Stimulated activated CD8-positive, alpha-beta memory T cell treated with anti-CD3 and anti-CD28 coated beads, Interleukin-15, amount 100 ng/mL, for 24 hours (primary cell): ENCODE measurements around the gene TRIM40.

Source experiments
- DNase-seq: peaks from one replicate; pipeline ENCODE4 v3.0.0-alpha.2; 2020; ENCODE audit warnings: low read depth

Gene TRIM40

DNA sequence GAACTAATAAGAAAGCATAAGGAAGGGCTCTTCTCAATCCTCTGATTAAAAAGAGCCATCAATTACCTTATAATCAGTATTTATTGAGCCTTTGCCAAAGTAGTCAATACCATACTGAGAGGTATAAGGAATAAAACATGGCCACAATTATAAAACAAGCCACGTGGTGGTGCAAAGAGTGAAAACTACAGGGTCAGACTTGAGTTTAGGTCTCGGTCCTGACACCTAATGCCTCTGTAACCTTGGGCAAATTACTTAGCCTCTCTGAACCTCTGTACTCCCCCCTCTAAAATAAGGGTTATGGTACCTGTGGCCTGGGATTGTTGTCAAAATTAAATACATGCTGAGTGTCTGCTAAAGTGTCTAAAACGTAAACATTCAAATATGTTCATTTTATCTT is 13.3 kb downstream of the TRIM40 start:
- no peak for DNase-seq

DNA sequence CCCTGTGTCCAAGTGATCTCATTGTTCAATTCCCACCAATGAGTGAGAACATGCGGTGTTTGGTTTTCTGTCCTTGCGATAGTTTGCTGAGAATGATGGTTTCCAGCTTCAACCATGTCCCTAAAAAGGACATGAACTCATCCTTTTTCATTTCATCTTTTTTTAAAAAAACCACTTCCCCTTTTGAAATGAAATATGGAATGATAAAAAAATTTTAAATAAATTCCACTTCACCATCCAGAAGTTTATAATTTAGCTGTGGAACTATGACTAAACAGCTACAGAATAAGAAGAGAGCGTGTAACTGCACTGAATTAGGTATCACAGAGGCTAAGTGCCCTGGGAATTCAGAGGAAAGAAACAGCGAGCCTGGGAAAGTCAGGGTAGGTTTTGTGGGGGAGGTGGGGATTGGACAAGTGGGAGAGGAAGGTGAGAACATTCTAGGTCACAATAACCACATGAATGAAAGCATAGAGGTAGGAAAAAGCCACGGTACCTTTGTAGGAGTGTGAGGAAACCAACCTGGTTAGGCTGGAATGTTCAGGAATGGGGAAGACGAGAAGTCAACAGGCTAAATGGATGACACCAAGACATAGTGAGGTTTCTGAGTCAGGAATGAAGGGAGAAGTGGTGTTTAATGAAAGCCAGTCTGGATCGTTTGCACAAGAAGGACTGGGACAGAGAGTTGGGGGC is 14.1 kb downstream of the TRIM40 start:
- DNase-seq, result no peak

DNA sequence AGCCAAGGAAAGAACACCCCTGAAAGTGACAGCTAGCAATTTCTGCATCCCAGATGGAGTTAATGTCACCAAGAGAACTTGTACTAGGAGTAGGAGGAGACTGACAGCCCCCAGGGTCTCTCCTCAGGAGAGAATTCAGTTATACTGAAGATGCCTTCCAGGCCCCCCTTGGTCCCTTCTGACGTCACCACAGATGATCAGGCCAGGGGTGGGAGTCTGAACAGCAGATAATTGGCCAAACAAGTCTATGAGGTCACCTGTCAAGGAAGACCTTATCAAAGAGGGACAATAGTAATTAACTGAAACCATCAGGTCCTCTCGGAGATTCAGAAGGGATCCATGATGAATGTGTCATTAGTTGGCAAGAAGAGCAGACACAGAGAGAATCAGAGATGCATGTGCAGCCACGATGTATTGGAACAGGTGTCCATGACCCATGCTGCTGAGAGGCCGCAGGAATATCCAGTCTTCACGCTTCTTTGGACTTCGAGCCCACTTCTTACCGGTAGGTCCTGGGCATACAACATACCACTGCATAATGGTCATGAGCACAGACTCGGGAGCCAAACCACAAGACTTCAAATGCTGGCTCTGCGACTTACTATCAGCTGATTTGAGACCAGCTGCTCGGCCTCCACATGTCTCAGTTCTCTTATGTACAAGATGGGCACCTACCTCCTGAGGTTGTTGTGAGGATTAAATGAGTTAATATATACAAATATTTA is 14.9 kb downstream of the TRIM40 start:
- DNase-seq, result no peak

DNA sequence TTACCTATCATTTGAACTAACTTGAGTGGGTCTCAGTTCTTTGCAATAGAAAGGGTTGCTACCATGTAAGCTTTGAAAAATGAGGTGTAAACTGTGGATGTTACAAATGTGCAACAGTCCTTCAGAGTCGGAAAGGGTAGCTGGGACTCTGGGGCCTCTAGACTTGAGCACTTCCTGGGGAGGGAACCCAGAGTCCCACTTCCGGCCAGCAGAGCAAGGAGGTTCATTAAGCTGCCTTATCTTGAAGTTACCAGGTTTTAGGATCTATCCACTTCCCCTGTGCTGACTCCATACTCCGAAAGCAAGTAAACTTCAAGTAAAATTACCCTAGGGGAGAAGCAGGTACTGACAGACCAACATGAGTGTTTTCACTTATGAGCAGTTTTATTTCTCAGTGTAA is 15.6 kb downstream of the TRIM40 start:
- DNase-seq, result no peak

- no peak for DNase-seq
These were observed 16.2 kb downstream of the TRIM40 start for GRCh38 chr6:30152016-30152673.

DNA sequence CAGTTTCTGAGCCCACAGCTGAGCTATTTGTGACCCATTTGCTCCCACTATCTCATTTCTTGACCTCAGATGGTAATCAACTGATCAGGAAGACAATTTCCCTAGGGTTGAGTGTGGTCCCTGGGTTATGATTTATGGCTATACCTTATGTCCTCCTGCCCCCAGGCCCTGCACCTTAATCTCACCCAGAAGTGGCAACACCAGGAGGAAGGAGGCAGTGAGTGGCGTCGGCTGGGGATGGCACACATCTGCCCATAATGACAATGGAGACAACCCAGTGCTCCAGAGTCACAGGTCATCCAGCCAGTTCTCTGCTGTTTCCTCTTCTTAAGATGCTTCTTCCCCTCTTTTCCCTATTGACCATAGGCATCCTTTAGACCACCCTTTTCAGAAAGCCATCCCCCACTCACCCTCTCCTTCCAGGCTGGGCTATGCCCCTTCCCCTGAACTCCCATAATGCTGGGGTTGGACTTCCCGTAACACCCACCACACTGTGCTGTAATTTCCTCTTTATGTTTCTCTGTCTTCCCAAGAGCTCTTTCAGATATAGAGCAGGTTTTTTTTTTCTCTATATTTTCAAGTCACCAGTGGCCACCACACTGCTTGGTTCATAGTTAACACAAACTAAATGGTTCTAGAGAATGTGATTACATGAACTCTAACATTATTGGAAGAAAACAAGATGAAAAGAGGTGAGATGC is 17.1 kb downstream of the TRIM40 start:
- no peak for DNase-seq

DNA sequence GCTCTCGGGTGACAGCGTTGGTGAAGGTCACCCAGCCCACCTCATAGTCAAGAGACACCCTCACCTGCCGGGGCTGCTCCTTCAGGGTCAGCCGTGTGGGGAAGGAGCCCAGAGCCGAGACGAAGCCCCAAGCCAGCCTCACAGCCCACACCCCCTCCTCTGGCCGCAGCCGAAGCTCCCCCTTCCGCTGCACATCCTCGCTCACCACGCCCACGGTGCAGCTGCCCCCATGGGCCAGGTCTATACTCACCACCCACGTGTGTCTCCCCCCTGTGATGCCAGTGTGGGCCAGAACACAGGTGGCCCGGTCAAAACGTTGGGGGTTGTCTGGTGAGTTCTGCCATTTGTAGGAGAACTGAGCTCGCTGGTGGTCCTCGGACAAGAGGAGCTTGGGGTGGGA is 18.1 kb downstream of the TRIM40 start:
- no peak for DNase-seq

GRCh38 chr6:30154709-30155519 is 19.0 kb downstream of the TRIM40 start:
- DNase-seq, result no peak

GRCh38 chr6:30155520-30156261 is 19.8 kb downstream of the TRIM40 start:
- DNase-seq, result no peak

DNA sequence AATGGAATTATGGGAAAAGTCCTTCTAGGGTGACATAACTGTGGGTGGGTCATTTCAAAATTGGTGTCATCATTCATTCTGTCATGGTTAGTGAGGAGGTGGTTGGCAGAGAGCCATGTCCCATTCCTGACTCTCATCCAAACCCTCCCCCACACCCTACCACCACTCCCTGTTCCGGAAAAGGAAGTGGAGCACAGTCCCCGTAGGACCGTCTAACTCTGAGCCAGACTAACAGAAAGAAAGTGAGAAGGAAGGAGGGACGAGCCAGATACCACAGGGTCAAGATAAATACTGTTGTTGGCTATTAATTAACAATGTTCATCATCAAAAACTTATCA is 20.3 kb downstream of the TRIM40 start:
- DNase-seq, result no peak

- no peak for DNase-seq
These were observed 20.8 kb downstream of the TRIM40 start for GRCh38 chr6:30156774-30157173.

DNA sequence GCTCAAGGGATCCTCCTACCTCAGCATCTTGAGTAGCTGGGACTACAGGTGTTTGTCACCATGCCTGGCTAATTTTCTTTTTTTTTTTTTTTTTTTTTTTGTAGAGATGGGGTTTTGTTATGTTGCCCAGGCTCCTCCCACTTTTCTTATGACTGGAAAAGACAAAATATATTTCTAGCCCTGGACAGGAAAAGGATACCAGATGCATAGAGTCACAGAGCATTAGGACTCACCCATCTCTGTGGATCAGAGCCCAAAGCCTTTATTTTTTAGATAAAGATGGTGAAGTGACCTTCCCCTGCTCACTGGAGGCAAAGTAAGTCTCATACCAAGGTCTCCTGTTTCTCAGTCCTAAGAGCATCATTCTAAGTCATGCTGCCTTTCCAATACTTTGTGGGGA is 21.6 kb downstream of the TRIM40 start:
- DNase-seq, result no peak

DNA sequence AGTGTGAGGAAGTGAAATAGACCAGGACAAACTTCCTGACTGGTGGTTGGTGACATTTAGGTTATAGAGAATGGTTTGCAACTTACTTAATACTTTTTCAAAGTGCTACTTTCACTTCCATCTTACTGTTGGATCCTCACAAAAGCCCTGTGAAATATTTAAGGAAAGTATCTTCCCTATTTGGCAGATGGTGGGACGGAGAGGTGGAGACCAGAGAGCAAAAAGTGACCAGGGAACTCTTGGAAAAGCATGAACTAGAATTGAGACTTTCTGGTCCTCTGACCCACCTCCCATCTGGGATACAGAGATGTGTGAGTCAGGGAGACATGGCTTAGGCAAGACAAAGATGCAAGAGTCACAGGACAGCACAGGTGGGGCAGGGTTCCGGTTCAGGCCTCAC is 22.1 kb downstream of the TRIM40 start:
- DNase-seq, result no peak

GRCh38 chr6:30158475-30159040 is 22.6 kb downstream of the TRIM40 start:
- no peak for DNase-seq

- no peak for DNase-seq
These were observed 24.3 kb downstream of the TRIM40 start for GRCh38 chr6:30160008-30160784.

DNA sequence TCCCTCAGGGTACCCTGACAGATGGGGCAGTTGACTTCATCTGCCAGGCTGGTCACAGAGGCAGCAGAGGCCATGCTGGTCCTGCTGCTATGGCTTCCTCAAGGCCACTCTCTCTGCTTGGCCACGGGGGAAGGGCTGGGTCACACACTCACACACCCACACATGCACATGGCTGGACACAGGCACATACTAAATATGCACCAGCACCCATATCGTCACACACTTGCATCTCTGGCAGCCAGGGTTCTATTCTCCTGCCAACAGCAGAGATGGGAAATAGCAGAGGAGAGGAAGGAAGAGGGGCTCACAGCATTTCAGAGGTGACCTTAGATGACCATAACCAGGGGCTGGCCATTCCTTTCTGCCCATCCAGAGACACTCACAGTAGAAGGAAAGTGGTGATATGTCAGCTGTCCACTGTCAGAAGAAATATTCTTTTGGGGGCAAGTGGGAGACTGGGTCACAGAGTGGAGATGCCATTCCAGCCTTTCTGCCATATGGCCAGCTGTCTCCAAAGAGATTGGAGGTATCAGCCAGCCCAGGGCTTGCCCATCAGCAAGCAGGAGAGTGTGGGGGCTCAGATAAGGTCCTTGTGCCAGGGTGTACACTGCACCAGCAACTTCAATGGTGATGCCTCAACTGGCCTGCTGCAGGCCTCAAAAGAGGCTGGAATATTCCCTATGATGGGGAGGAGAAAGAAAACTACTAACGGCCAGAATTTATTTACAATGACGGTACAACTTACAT is 25.0 kb downstream of the TRIM40 start, which contains the start of gene TRIM10:
TSS of gene TRIM10 (minus strand) at position 427 of the 747 bp plus-strand sequence. CDS start at position 74, 353 bp downstream.
- no peak for DNase-seq

DNA sequence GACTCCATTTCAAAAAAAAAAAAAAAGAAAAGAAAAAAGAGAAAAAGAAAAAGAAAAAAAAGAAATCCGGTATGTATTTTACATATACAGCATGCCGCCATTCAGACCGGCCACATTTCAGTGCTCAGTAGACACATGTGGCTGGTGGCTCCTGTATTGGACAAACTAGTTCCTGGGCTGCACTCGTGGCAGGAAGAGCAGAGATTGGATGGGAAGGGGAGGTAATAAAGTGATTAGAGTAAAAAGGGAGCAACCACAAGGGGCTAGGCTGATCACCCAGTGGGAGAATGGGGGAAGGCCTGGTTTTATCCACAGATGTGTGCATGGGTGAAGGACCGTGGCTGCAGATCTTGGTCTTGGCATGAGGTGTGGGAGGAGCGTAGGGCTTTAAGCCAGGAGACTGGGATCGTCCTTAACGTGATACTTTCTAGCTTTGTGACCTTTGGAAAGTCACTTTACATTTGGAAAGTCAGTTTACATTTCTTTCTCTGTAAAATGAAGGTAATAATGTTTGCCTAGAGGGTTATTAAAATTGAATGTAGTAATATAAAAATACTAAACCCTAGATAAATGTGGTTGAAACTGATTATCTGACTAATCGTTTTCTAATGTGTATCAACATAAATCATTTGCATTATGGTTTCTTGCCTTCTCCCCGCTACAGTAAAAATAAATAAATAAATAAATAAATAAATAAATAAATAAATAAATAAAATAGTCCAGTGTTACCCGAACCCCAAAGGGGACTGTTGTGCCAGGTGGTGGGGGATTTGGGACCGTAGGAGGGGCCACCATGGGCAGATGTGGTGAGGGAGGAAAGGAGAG is 26.5 kb downstream of the TRIM40 start:
- DNase-seq, result no peak
